Muscle of leg (tissue), 11 donors: ENCODE data around the gene ANKRD17. TPM values are rescaled to one million over a fixed set of nuclear protein-coding genes. Genes with fewer than 3 reads are reported as not detected.

Source experiments
- DNase-seq: peaks from one replicate; pipeline ENCODE4 v3.0.0; 2013
- H3K27ac ChIP-seq: one replicate; pipeline ENCODE4 v1.5.1; 2013; ENCODE audit warnings: mild to moderate bottlenecking, low read length, control low read depth
- H3K27me3 ChIP-seq: one replicate; pipeline ENCODE4 v1.6.1; 2013; ENCODE audit warnings: low read length; ENCODE audit not compliant: control insufficient read depth, insufficient read depth
- H3K36me3 ChIP-seq: one replicate; pipeline ENCODE4 v1.6.1; 2013; ENCODE audit warnings: low read length; ENCODE audit not compliant: control insufficient read depth, insufficient read depth
- H3K4me1 ChIP-seq: one replicate; pipeline ENCODE4 v1.6.1; 2013; ENCODE audit warnings: low read length; ENCODE audit not compliant: control insufficient read depth, insufficient read depth
- H3K4me3 ChIP-seq: one replicate; pipeline ENCODE4 v1.5.1; 2013; ENCODE audit warnings: low read length, control low read depth
- H3K9me3 ChIP-seq: replicated peaks from 2 replicates; pipeline ENCODE4 v1.6.1; 2013; ENCODE audit warnings: low read depth, low read length; ENCODE audit not compliant: control insufficient read depth
- WGBS: methylation state at CpG from one replicate; pipeline ENCODE4 v1.1.5; 2013; ENCODE audit warnings: missing lambda C conversion rate; ENCODE audit not compliant: insufficient coverage; 5-methylcytosine and 5-hydroxymethylcytosine counted together
- polyA plus RNA-seq, 8 donors: library from polyadenylated mRNA; unstranded; fragments of 120-200 nt; gene quantifications; one replicate each; pipeline versions ENCODE4 v1.2.1 to v1.2.3, GENCODE V29; 2013; ENCODE audit warnings: inconsistent platforms in 1 of 8, low replicate concordance in 1 of 8; ENCODE audit not compliant: insufficient read length in 8 of 8, insufficient read depth in 1 of 8
- total RNA-seq: library from RNA; stranded (reverse); fragments of 120-200 nt; gene quantifications from one replicate; pipeline ENCODE4 v1.2.4, GENCODE V29; 2013

The ANKRD17 gene
- total and polyA plus RNA-seq, 9 donors: 38.9 to 49.6 (median 44.0) TPM

DNA sequence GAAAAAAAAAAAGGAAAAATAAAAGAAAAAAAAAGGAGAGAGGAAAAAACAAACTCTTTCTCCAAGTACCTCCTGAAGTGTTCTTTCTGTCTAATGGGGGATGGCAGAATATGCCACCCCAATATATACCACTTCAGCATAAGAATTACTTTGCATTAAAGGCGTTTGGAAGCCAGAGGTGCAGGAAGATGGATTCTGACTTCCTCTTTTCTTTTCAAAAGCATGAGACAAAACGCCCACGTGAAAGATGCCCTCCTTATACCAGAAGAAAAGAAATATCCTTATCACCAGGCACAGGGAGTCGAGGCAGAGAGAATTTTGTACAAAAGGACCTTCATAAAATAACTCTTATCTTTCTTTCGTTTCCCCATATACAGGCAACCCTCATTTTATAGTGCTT is 230.0 kb downstream of the ANKRD17 start:
- Histone ChIP-seq H3K9me3 (no peaks in the 10 kb centered on the region), H3K4me1 (no peaks in the 10 kb centered on the region), H3K4me3 (no peak overlapping the region), H3K27me3 (no peaks in the 10 kb centered on the region), H3K27ac (no peak overlapping the region), H3K36me3 (no peaks in the 10 kb centered on the region)
- DNase-seq: no peak
- 63% methylated on average over 3 of the region's 5 CpGs for WGBS

Other genes starting within 250 kb of the ANKRD17 start
- gene COX18, start 189.1 kb downstream of the ANKRD17 start, total RNA-seq: 11.4 TPM
- 10 to 100 TPM in 6 of 8 donors, 1 to 10 TPM in 2; 9.8 to 14.5 (median 12.3) TPM for gene COX18, start 189.1 kb downstream of the ANKRD17 start, polyA plus RNA-seq
- gene ALB, start 145.5 kb upstream of the ANKRD17 start, total RNA-seq: 17.7 TPM
- 100 to 1,000 TPM in 2 of 8 donors, 1 to 10 TPM in 3, under 1 TPM in 3; 0.72 to 376 (median 1.4) TPM for gene ALB, start 145.5 kb upstream of the ANKRD17 start, polyA plus RNA-seq
- gene AFP, start 177.4 kb upstream of the ANKRD17 start, total RNA-seq: 1.2 TPM
- gene AFP, start 177.4 kb upstream of the ANKRD17 start, polyA plus RNA-seq: 10 to 100 TPM in 3 of 8 donors, under 1 TPM in 5; 0.13 to 59.8 (median 0.47) TPM
- not detected for gene AFM, start 222.9 kb upstream of the ANKRD17 start, total RNA-seq
- under 1 TPM in 2 of 8 donors, not detected in 6; 0.10 to 0.12 TPM for gene AFM, start 222.9 kb upstream of the ANKRD17 start, polyA plus RNA-seq